ENCODE measurements around the gene ANKRD36B. TPM values are rescaled to one million over a fixed set of nuclear protein-coding genes. Genes with fewer than 3 reads are reported as not detected.
"Not testable (repeated sequence)": the region's sequence is repeated elsewhere in the genome, so short reads cannot be mapped to it uniquely, and the experiment has no call there.

ANKRD36B gene
- total RNA-seq, 1 experiment from 2014 or later = 6.1 TPM

DNA sequence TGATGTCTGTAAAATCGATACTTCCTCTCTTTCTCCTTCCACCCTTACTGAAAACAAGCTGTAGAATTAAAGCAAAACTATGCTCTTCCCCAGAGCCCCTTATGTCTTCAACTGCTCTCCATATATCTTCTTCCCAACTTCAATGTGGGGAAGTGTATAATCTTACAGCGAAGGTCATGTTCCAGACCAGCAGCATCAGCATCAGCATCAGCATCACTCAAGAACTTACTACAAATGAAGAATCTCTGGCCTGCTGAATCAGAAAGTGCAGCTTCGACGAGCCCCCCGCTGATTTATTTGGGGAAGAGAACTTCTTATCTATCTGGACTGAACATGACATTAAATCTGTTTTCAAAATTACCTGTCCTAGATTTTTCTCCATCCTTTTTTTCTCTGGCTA, 40.6 kb downstream of the ANKRD36B start:
- not testable (repeated sequence) for DNase-seq (ENCODE audit: low read depth)

DNA sequence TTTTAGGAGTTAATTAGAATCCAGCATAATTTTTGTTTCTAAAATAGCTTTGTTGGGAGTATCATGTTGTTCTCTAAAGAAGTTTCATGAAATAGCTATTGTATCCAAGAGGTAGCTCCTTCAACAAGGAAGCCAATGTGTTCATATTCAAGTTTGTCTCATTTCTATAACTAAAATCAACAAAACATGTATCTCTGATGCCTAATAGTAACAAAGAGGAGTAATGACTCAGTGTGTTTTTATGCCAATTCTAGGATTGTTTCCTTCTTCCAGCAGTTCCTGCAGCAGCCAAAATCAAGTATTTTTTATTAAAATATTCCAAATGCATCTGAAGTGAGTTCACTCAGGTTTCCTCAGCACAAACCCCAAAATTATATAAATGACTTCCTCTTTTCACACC, 41.1 kb downstream of the ANKRD36B start:
- not testable (repeated sequence) for DNase-seq (ENCODE audit: low read depth)

DNA sequence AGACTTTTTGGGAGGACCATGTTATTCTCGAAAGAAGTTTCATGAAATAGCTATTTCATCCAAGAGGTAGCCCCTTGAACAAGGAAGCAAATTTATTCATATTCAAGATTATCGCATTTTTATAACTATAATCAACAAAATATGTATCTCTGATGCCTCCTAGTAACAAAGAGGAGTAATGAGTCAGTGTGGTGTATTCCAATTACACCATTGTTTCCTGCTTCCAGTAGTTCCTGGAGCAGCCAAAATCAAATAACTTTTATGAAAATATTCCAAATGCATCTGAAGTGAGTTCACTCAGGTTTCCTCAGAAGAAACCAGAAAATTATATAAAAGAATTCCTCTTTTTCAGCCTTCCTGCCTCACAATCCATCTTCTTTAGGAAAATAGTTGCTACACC, 43.0 kb downstream of the ANKRD36B start:
- no peak for DNase-seq (ENCODE audit: low read depth)

DNA sequence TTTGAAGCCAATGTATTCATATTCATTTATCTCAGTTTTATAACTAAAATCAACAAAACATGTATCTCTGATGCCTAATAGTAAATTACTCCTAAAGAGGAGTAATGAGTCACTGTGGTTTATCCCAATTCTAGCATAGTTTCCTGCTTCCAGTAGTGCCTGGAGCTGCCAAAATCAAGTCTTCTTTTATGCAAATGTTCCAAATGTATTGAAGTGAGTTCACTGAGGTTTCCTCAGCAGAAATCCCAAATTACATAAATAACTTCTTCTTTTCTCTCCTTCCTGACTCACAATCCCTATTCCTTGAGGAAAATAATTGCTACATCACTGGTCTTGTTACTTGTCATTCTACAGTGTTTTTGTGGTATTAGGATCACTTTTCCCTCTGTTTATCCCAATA, 44.8 kb downstream of the ANKRD36B start:
- not testable (repeated sequence) for DNase-seq (ENCODE audit: low read depth)

GRCh38 chr2:97525904-97526303, 63.8 kb downstream of the ANKRD36B start:
- not testable (repeated sequence) for DNase-seq (ENCODE audit: low read depth)

DNA sequence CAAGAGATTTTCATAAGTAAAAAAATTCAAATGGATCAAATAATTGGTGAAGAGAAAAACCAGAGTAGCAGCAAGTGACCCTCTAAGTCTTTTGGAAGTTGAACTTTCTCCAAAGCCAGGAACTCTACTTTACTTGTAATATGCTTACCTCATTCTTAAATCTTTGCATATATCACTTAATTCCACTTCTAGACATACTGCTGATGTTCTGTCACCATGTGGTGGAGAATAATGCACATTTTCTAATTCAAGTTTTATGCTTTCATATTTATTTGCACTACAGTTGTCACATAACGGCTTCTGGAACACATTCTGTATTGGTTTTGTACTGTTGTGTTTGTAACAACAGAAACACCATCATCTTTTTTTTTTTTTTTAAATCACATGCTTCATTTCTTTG, 65.9 kb downstream of the ANKRD36B start:
- not testable (repeated sequence) for DNase-seq (ENCODE audit: low read depth)

GRCh38 chr2:97522916-97523555, 66.6 kb downstream of the ANKRD36B start:
- not testable (repeated sequence) for DNase-seq (ENCODE audit: low read depth)

GRCh38 chr2:97495651-97496050, 94.0 kb downstream of the ANKRD36B start:
- not testable (repeated sequence) for DNase-seq (ENCODE audit: low read depth)

- DNase-seq (ENCODE audit: low read depth) = peak; percentile 0
Measured at GRCh38 chr2:97490141-97490540, 99.5 kb downstream of the ANKRD36B start.

Other genes starting within 250 kb of the ANKRD36B start
- gene COX5B, start 56.2 kb upstream of the ANKRD36B start, total RNA-seq (2014; rRNA removed; shearing (Covaris generic)) = 318 and 380 TPM in 2 replicates
- 20.1 and 25.8 TPM in 2 replicates for gene ACTR1B, start 74.2 kb upstream of the ANKRD36B start, total RNA-seq (2014; rRNA removed; shearing (Covaris generic))
- 0.24 and 4.9 TPM in 2 replicates for gene C2orf92, start 79.8 kb upstream of the ANKRD36B start, total RNA-seq (2014; rRNA removed; shearing (Covaris generic))
- gene ZAP70, start 123.7 kb upstream of the ANKRD36B start, total RNA-seq (2014; rRNA removed; shearing (Covaris generic)) = 0.33 and 0.46 TPM in 2 replicates